HEK293T (cell line): ENCODE measurements around the gene XKR7.

Experiments
- BHLHE40 ChIP-seq: fragments of 450-650 bp; IDR thresholded peaks from 2 replicates; pipeline ENCODE4 v1.6.1; 2016; ENCODE audit warnings: mild to moderate bottlenecking, moderate library complexity, borderline replicate concordance
- ELF4 ChIP-seq: fragments of 450-650 bp; IDR thresholded peaks from 2 replicates; pipeline ENCODE4 v1.6.1; 2017; ENCODE audit warnings: antibody characterized with exemption
- FOXM1 ChIP-seq: fragments of 450-650 bp; IDR thresholded peaks from 2 replicates; pipeline ENCODE4 v1.6.1; 2017; ENCODE audit warnings: mild to moderate bottlenecking, borderline replicate concordance
- NFRKB ChIP-seq: fragments of 450-650 bp; IDR thresholded peaks from 2 replicates; pipeline ENCODE4 v1.6.1; 2016; ENCODE audit warnings: mild to moderate bottlenecking, moderate library complexity
- PKNOX1 ChIP-seq: fragments of 450-650 bp; IDR thresholded peaks from 2 replicates; pipeline ENCODE4 v1.6.1; 2016
- SP1 ChIP-seq: fragments of 450-650 bp; IDR thresholded peaks from 2 replicates; pipeline ENCODE4 v1.6.1; 2017
- SUZ12 ChIP-seq: fragments of 450-650 bp; IDR thresholded peaks from 2 replicates; pipeline ENCODE4 v1.6.1; 2016; ENCODE audit warnings: mild to moderate bottlenecking
- TARDBP ChIP-seq: fragments of 450-650 bp; IDR thresholded peaks from 2 replicates; pipeline ENCODE4 v1.6.1; 2016

DNA sequence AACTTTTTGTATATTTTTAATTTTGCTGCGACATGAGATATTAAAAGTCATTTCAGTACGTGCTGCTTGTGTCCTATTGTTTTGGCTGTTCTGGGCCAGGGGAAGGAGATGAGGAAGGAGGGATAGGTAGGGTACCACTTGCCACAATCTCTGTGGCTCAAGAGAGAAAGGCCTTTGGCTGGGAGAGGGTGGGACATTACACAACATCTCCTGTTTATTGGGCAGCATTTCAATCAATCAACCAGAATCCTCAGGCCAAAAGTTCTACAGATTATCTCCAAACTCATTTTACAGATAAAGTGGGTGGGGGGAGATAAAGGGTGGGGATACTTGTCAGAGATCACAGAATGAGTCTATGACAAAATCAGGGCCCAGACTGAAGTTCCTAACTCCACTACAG, 35.4 kb downstream of the XKR7 start:
- TF ChIP-seq BHLHE40 (no peak), PKNOX1 (peak; percentile 78), TARDBP (no peak), SUZ12 (no peak), SP1 (no peak), ELF4 (no peak), NFRKB (no peak), FOXM1 (no peak)
